H1 (cell line): ENCODE results near the gene CDC27. TPM values are rescaled to one million over a fixed set of nuclear protein-coding genes. Genes with fewer than 3 reads are reported as not detected.
A peak's percentile ranks its signal among the peaks of the same experiment; 100 is the strongest.

Source experiments
- CTCF ChIA-PET: fragments of 300-600 bp; sonication (Branson Sonifier 250); formaldehyde crosslinking; loops from one replicate; lab custom pipeline; 2021; ENCODE audit not compliant: partially characterized antibody; lab: Charles Lee
- POLR2A ChIA-PET: fragments of 300-600 bp; sonication (Branson Sonifier 250); formaldehyde crosslinking; loops from one replicate; lab custom pipeline; 2021; ENCODE audit warnings: inconsistent platforms; ENCODE audit not compliant: partially characterized antibody; lab: Charles Lee
- DNase-seq, 2 experiments: peaks; one replicate each; pipeline versions ENCODE4 v3.0.0 to v3.0.0-alpha.2; 2010 to 2022; ENCODE audit warnings: low spot score in 2 of 2, low read depth in 1 of 2, mixed read lengths in 1 of 2
- FAIRE-seq: peaks from 2 replicates; lab custom pipeline; 2011; peaks lifted over from hg19 to GRCh38; lab: Jason Lieb, UNC
- H2AFZ ChIP-seq: 2 replicates; pipeline ENCODE4 v1.8.1; 2012; ENCODE audit warnings: low read length, inconsistent platforms
- H2AK5ac ChIP-seq: 2 replicates; pipeline ENCODE4 v1.6.1; 2013; ENCODE audit warnings: low read depth, low read length
- H2BK120ac ChIP-seq: replicated peaks from 2 replicates; pipeline ENCODE3; 2013; ENCODE audit warnings: low read depth, low read length, inconsistent platforms
- H2BK12ac ChIP-seq: 2 replicates; pipeline ENCODE4 v1.6.1; 2013; ENCODE audit warnings: low read depth, low read length
- H2BK15ac ChIP-seq: 2 replicates; pipeline ENCODE4 v1.6.1; 2013; ENCODE audit warnings: low read length
- H2BK20ac ChIP-seq: 2 replicates; pipeline ENCODE4 v1.6.1; 2013; ENCODE audit warnings: low read length
- H2BK5ac ChIP-seq: 2 replicates; pipeline ENCODE4 v1.6.1; 2013; ENCODE audit warnings: low read depth, low read length
- H3K14ac ChIP-seq: 2 replicates; pipeline ENCODE4 v1.6.1; 2013; ENCODE audit warnings: inconsistent platforms; ENCODE audit not compliant: insufficient read length
- H3K18ac ChIP-seq: 2 replicates; pipeline ENCODE4 v1.6.1; 2013; ENCODE audit warnings: low read length; ENCODE audit errors: extremely low read depth
- H3K23ac ChIP-seq: 2 replicates; pipeline ENCODE4 v1.6.1; 2013; ENCODE audit warnings: inconsistent platforms; ENCODE audit not compliant: insufficient read length
- H3K23me2 ChIP-seq: 2 replicates; pipeline ENCODE4 v1.6.1; 2013; ENCODE audit warnings: low read depth, low read length
- H3K27ac ChIP-seq: 2 replicates; pipeline ENCODE4 v1.6.1; 2011; ENCODE audit warnings: low read depth, low read length, inconsistent platforms
- H3K27me3 ChIP-seq, 4 experiments: replicated peaks in 1 of 4; 1 replicate in 1 of 4; 2 replicates in 3 of 4; pipeline versions ENCODE4 v1.6.1 to v1.8.1; 2011 to 2013; ENCODE audit warnings: low read length in 3 of 4, mild to moderate bottlenecking in 3 of 4, inconsistent platforms in 2 of 4, mixed read lengths in 2 of 4, moderate library complexity in 1 of 4; ENCODE audit not compliant: control insufficient read depth in 3 of 4, insufficient read depth in 3 of 4; ENCODE audit errors: extremely low read depth in 1 of 4
- H3K36me3 ChIP-seq, 4 experiments: 2 replicates each; pipeline versions ENCODE4 v1.6.1 to v1.8.1; 2011 to 2013; ENCODE audit warnings: mild to moderate bottlenecking in 4 of 4, low read length in 3 of 4, moderate library complexity in 2 of 4, control low read depth in 1 of 4, inconsistent platforms in 1 of 4; ENCODE audit not compliant: insufficient read depth in 4 of 4, control insufficient read depth in 2 of 4
- H3K4ac ChIP-seq: replicated peaks from 2 replicates; pipeline ENCODE3; 2013; ENCODE audit warnings: low read length, low read depth, mixed read lengths, inconsistent platforms; ENCODE audit not compliant: insufficient read length
- H3K4me1 ChIP-seq, 4 experiments: replicated peaks in 1 of 4; 1 replicate in 1 of 4; 2 replicates in 3 of 4; pipeline versions ENCODE4 v1.6.1 to v1.8.1; 2011 to 2013; ENCODE audit warnings: low read length in 3 of 4, inconsistent platforms in 2 of 4, mixed read lengths in 1 of 4; ENCODE audit not compliant: insufficient read depth in 4 of 4, control insufficient read depth in 3 of 4
- H3K4me2 ChIP-seq, 2 experiments: 2 replicates each; pipeline versions ENCODE4 v1.6.1 to v1.8.1; 2011 to 2013; ENCODE audit warnings: low read depth in 2 of 2, low read length in 2 of 2, control low read depth in 1 of 2, inconsistent platforms in 1 of 2, mild to moderate bottlenecking in 1 of 2; ENCODE audit not compliant: insufficient read depth in 1 of 2
- H3K4me3 ChIP-seq, 4 experiments: fragments of 200-600, 300-600 bp in 1 of 4; sonication (generic), shearing (Covaris generic), sonication (Bioruptor Twin) in 1 of 4; 2 replicates each; pipeline versions ENCODE4 v1.5.1 to v1.8.1; 2011 to 2016; ENCODE audit warnings: low read length in 4 of 4, low read depth in 3 of 4, control low read depth in 2 of 4, inconsistent platforms in 2 of 4, mild to moderate bottlenecking in 2 of 4, mixed read lengths in 1 of 4, moderate library complexity in 1 of 4; ENCODE audit not compliant: insufficient read depth in 2 of 4; ENCODE audit errors: extremely low read depth in 1 of 4
- H3K56ac ChIP-seq: replicated peaks from 2 replicates; pipeline ENCODE3; 2013; ENCODE audit warnings: low read depth, mild to moderate bottlenecking, mixed read lengths, low read length, inconsistent platforms; ENCODE audit not compliant: insufficient read length
- H3K79me1 ChIP-seq: 2 replicates; pipeline ENCODE4 v1.6.1; 2013; ENCODE audit warnings: low read depth, low read length, control low read depth
- H3K79me2 ChIP-seq, 2 experiments: 2 replicates each; pipeline versions ENCODE4 v1.6.1 to v1.8.1; 2012 to 2013; ENCODE audit warnings: low read length in 2 of 2, mild to moderate bottlenecking in 2 of 2, inconsistent platforms in 1 of 2; ENCODE audit not compliant: insufficient read depth in 2 of 2, control insufficient read depth in 1 of 2
- H3K9ac ChIP-seq, 4 experiments: replicated peaks in 1 of 4; 1 replicate in 1 of 4; 2 replicates in 3 of 4; pipeline versions ENCODE4 v1.6.1 to v1.8.1; 2011 to 2013; ENCODE audit warnings: low read depth in 3 of 4, low read length in 3 of 4, control low read depth in 2 of 4, mild to moderate bottlenecking in 2 of 4, moderate library complexity in 2 of 4, inconsistent platforms in 1 of 4; ENCODE audit errors: extremely low read depth in 1 of 4
- H3K9me3 ChIP-seq, 2 experiments: 2 replicates each; pipeline versions ENCODE4 v1.6.1 to v1.8.1; 2012 to 2013; ENCODE audit warnings: mild to moderate bottlenecking in 2 of 2, moderate library complexity in 2 of 2, control low read depth in 1 of 2, inconsistent platforms in 1 of 2, low read depth in 1 of 2, low read length in 1 of 2, mixed read lengths in 1 of 2; ENCODE audit not compliant: insufficient read depth in 2 of 2
- H4K20me1 ChIP-seq, 2 experiments: replicated peaks in 1 of 2; 2 replicates each; pipeline versions ENCODE3 to v1.8.1; 2011 to 2013; ENCODE audit warnings: inconsistent platforms in 2 of 2, low read length in 2 of 2, mild to moderate bottlenecking in 1 of 2; ENCODE audit not compliant: insufficient read depth in 2 of 2, control insufficient read depth in 1 of 2
- H4K5ac ChIP-seq: 2 replicates; pipeline ENCODE4 v1.6.1; 2013; ENCODE audit warnings: low read length, low read depth, mixed read lengths, inconsistent platforms; ENCODE audit not compliant: insufficient read length
- H4K8ac ChIP-seq: 2 replicates; pipeline ENCODE4 v1.8.0; 2013; ENCODE audit warnings: mild to moderate bottlenecking, moderate library complexity, low read length, inconsistent platforms; ENCODE audit not compliant: insufficient read depth; ENCODE audit errors: extremely low read depth
- H4K91ac ChIP-seq: replicated peaks from 2 replicates; pipeline ENCODE3; 2013; ENCODE audit warnings: low read length, mixed read lengths, inconsistent platforms; ENCODE audit not compliant: insufficient read length
- GTF2F1 ChIP-seq: IDR thresholded peaks from 2 replicates; pipeline ENCODE4 v1.6.1; 2012; ENCODE audit warnings: low read depth, low read length, improper control_type of control experiment, borderline replicate concordance
- KDM1A ChIP-seq: fragments of 200-600, 300-600 bp; sonication (generic); IDR thresholded peaks from 2 replicates; pipeline ENCODE4 v1.7.1; 2016; ENCODE audit warnings: mild to moderate bottlenecking, low read length, borderline replicate concordance
- WGBS, 2 experiments: shearing (Covaris generic) in 1 of 2; methylation state at CpG; one replicate each; pipeline versions ENCODE4 v1.1.6 to v1.1.7; 2013 to 2015; ENCODE audit warnings: low lambda C conversion rate in 2 of 2, mixed read lengths in 2 of 2, inconsistent platforms in 1 of 2, low coverage in 1 of 2, missing lambda C conversion rate in 1 of 2; ENCODE audit not compliant: insufficient replicate concordance in 2 of 2, insufficient coverage in 1 of 2, insufficient read length in 1 of 2; ENCODE audit errors: extremely low coverage in 1 of 2, missing lambda C conversion rate in 1 of 2; 5-methylcytosine and 5-hydroxymethylcytosine counted together
- polyA plus RNA-seq, 7 experiments: library from polyadenylated mRNA; depleted of rRNA in 3 of 7; stranded (reverse) in 5 of 7; unstranded in 2 of 7; fragments of >200 nt in 5 of 7; fragments of 200-250 nt in 2 of 7; gene quantifications; 1 replicate in 5 of 7; 2 replicates in 1 of 7; 4 replicates in 1 of 7; pipeline versions ENCODE4 v1.2.1 to v1.2.3, GENCODE V29; 2011 to 2013; ENCODE audit warnings: missing spikeins in 2 of 7, mixed read lengths in 2 of 7
- total RNA-seq: library from RNA; stranded (reverse); fragmentation: NEBNext Ultra II Directional; extraction: Animal tissue kit (Norgen Biotek cat#: 25700); gene quantifications from 2 replicates; pipeline ENCODE4 v1.2.1, GENCODE V29; 2021

Gene CDC27
- total and polyA plus RNA-seq, 2 of the 8 experiments (the other 6 are each of a cell fraction or from before 2014, with no cell fraction given): 41.9 to 87.5 TPM

GRCh38 chr17:47170710-47171109 is 18.4 kb downstream of the CDC27 start:
- Histone ChIP-seq H2AFZ (no peak overlapping the region), H3K18ac (no peak overlapping the region), H4K91ac (no peak overlapping the region), H3K79me2 (peaks cover 0 to 13% of the 10 kb centered on the region in 2 experiments; a peak in 2 of 4 replicates), H2BK20ac (no peak overlapping the region), H2BK120ac (no peak overlapping the region), H3K4me3 (no peak overlapping the region), H3K14ac (no peak overlapping the region), H3K9ac (no peak overlapping the region), H3K23ac (no peak overlapping the region), H2BK5ac (no peak overlapping the region), H3K4me1 (peaks cover 0 to 2% (median 0%) of the 10 kb centered on the region in 4 experiments; a peak in 2 of 7 replicates), H3K9me3 (no peaks in the 10 kb centered on the region), H3K27me3 (no peaks in the 10 kb centered on the region), H4K8ac (no peak overlapping the region), H3K56ac (no peak overlapping the region), H3K79me1 (no peaks in the 10 kb centered on the region), H2BK15ac (no peak overlapping the region), H4K20me1 (peaks cover 0 to 4% of the 10 kb centered on the region in 2 experiments), H4K5ac (no peak overlapping the region), H3K36me3 (peaks cover 0 to 16% (median 4%) of the 10 kb centered on the region in 4 experiments; a peak in 6 of 8 replicates), H3K4me2 (no peak overlapping the region), H3K4ac (no peak overlapping the region), H2AK5ac (no peak overlapping the region), H3K27ac (no peak overlapping the region), H2BK12ac (no peak overlapping the region), H3K23me2 (no peaks in the 10 kb centered on the region)
- ChIA-PET POLR2A (no interaction called here), CTCF (no interaction called here)
- TF ChIP-seq KDM1A: peak; percentile 54; the same call in 1 of the 2 replicates
- TF ChIP-seq GTF2F1: no peak
- 95% methylated on average over 4 of the region's 4 CpGs; no CpG with 5 or more reads in 1 of the 2 experiments for WGBS, 2 experiments
- DNase-seq: no peak
- FAIRE-seq: no peak
